Right lobe of liver (tissue), 4 donors: ENCODE data around the gene ANXA4.

Experiments
- CTCF ChIP-seq, 4 donors: fragments of 200-600 bp in 3 of 4; fragments of 450-650 bp in 1 of 4; IDR thresholded peaks; one replicate each; pipeline versions ENCODE4 v1.5.1 to v1.8.0; 2016 to 2022; ENCODE audit warnings: antibody characterized with exemption in 4 of 4, mild to moderate bottlenecking in 2 of 4
- POLR2A ChIP-seq: fragments of 450-650 bp; IDR thresholded peaks from one replicate; pipeline ENCODE4 v1.6.1; 2017; ENCODE audit warnings: antibody characterized with exemption, mild to moderate bottlenecking
- donor health status: DM: no; HTN: no; CAD: no.
- donor health status: DM: no; HTN: no; CAD: no.
- donor health status: DM: no; HTN: yes; CAD: no.

GRCh38 chr2:69790601-69790959 lies 48.6 kb downstream of the ANXA4 start:
- TF ChIP-seq CTCF (IDR thresholded peaks at IDR 0.05): no peak
- no peak for TF ChIP-seq POLR2A
